Lower leg skin (tissue), 3 donors: ENCODE data around the gene ANKRD13A.

Experiments used
- POLR2A ChIP-seq, 2 donors: fragments of 450-650 bp; IDR thresholded peaks; one replicate each; pipeline ENCODE4 v1.6.1; 2016 to 2017; ENCODE audit warnings: antibody characterized with exemption in 2 of 2, mild to moderate bottlenecking in 1 of 2, moderate library complexity in 1 of 2
- TF ChIP-seq, protein P1 (sequence below), 3 donors: fragments of 450-650 bp; IDR thresholded peaks; one replicate each; pipeline ENCODE4 v1.5.1; 2016; ENCODE audit warnings: antibody characterized with exemption in 3 of 3, mild to moderate bottlenecking in 3 of 3, moderate library complexity in 2 of 3

DNA sequence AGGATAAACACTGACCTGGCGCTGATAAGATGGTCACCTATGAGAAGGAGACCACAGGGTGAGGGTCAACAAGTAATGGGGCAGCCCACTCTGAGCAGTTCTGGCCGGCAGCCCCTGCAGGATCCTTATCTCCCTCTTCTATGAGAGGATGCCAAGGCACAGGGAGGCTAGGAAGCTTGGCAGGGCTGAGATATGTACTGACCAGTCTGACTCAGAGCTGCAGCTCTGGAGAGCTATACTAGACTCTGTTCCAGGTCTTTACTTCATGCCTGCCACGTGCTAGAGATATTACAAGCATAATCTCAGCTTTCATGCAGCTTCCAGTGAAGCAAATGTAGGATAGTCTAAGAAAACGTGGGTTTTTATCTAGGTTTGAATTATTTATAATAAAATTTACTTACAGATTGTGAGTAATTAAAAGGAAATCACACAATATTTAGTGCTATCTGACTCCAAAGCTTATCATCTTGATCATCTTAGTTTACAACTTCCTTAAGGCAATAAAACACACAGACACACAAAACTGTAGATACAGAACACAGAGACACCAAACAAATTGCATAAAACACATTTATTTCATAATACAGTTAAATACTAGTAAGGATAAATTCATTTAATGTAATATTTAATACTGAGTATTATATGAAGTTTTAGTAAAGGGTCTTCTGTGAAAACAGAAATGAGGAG, 35.3 kb upstream of the ANKRD13A start:
- TF ChIP-seq, protein P1, sequence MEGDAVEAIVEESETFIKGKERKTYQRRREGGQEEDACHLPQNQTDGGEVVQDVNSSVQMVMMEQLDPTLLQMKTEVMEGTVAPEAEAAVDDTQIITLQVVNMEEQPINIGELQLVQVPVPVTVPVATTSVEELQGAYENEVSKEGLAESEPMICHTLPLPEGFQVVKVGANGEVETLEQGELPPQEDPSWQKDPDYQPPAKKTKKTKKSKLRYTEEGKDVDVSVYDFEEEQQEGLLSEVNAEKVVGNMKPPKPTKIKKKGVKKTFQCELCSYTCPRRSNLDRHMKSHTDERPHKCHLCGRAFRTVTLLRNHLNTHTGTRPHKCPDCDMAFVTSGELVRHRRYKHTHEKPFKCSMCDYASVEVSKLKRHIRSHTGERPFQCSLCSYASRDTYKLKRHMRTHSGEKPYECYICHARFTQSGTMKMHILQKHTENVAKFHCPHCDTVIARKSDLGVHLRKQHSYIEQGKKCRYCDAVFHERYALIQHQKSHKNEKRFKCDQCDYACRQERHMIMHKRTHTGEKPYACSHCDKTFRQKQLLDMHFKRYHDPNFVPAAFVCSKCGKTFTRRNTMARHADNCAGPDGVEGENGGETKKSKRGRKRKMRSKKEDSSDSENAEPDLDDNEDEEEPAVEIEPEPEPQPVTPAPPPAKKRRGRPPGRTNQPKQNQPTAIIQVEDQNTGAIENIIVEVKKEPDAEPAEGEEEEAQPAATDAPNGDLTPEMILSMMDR (IDR thresholded peaks at IDR 0.05), result no peak
- TF ChIP-seq POLR2A (IDR thresholded peaks at IDR 0.05), result no peak
